ENCODE measurements around the gene ZFHX3.

Gene ZFHX3

DNA sequence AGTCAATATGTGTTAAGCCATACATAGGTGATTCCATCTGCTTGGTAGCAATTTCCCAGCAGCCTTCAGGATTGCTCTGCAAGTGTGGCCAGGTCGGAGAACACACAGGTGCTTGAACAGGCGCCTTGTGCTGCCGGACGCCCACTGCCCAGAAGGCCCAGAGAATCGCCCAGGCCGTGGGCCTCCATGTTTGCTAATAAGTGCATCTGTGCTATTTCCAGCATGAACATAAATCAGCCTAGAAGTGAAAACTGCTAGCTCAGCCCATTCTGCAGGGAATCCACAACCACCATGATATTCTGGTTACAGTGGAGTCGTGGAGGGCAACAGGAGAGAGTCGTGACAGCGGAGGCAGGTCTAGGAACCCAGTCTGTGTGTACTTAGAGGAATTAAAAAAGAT lies 78.1 kb downstream of the ZFHX3 start:
- DNase-seq, result no peak

DNA sequence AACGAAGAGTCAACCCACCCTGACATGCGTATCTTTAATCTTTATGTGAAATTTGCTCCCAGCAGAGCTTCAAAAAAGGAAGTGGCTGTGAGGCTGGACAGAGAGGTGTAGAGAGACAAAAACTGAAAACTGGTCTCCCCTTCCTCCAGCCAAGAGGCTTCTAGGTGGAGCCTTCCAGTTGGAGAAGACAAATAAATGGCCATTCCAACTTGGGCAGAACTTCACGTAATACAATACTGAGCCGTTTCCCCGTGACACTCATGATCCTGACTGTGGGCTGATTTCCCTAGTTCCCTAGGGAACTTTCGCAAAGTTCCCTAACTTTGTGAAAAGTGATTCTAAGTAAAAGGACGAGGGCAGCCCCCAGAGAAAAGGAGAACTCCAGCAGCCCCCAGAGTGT lies 78.8 kb downstream of the ZFHX3 start:
- no peak for DNase-seq

DNA sequence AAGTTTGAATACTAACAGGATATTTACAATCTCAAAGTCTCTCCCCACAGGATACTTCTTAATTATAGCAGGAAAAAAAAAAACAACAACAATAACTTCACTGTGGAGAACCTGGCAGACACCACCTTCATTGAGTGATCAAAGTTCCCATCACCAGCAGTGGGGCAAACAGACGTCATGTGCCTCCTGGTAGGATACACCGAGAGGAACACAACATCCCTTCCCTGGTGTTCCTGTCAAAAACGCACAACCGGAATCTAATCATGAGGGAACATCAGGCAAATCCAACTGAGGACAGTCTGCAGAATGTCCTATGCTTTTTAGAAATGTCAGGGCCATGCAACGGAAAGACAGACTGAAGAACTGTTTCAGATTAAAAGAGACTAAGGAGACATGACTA lies 80.0 kb downstream of the ZFHX3 start:
- no peak for DNase-seq

DNA sequence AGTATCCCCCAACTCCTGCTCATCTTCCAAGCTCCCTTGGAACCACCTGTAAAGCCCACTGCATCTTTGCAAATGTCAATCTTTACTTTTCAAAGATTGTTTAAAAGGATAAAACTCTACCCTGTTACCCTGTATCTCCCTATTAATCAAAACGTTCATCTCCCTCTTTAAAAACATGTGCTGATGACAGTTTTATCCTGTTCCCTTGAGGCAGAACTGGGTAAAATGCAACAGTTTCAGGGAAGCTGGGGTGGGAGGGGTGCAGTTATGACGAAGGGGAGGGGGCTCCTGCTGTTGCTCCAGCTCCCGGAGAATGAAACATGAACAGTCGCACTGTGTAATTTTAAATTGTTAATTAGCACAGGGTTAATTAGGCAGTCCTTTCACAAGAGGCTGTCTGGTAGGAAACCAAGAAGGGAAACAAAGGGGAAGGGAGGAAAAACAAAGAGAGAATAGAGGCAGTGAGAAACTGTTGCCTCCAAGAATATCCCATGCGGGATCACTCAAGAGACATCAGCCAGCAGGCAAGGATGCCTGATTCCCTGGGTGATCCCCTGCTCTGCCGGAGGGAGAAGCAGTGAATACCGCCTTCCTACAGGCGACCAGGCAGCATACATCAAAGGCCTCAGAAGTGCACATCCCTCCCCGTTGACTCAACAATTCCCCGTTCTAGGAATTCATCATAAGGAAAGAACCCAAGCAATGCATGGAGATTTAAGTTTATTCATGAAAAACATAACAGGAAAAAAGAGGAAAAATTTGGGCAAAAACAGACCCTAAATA lies 84.2 kb downstream of the ZFHX3 start:
- DNase-seq, result no peak

DNA sequence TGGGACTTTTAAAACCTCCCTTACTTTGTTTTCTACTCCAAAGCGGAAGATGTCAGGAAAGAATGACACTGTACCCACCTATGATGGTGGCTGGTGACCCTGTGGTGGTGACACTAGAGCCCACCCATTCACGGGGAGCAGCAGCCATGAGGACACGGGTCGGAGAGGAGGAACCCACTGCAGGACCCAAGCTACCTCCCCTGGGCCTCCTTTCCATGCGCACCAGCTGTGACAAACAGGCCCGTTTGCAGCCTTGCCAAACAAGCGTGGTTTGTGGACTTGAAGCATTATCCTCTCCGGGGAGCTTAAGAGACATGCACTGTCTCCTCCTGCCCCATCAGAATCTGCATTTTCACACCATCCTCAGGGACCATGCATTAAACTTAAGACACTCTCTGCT lies 85.6 kb downstream of the ZFHX3 start:
- DNase-seq, result no peak

- DNase-seq, result no peak
Measured at GRCh38 chr16:72961863-72962262, 86.1 kb downstream of the ZFHX3 start.

- no peak for DNase-seq
Measured at GRCh38 chr16:72961115-72961832, 86.7 kb downstream of the ZFHX3 start.

DNA sequence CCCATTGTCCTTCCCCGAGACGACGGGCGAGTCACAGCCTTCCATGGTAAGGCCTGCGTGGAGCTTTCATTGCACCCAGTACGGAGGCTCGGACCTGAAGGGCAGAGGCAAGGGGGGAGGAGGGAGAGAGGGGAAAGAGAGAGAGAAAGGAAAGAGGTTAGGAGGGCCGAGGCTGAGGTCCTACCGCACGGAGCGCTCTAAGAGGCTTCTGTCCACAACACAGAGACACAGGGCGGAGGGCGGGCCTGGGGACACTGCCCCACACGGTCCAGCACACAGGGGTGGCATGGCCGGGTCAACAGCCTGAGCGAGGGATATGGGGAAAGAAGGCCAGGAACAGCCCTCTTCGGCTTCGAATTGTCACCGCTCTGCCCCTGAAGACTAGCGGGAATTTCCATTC lies 87.8 kb downstream of the ZFHX3 start:
- no peak for DNase-seq

- no peak for DNase-seq
Measured at GRCh38 chr16:72959301-72959996, 88.5 kb downstream of the ZFHX3 start.

DNA sequence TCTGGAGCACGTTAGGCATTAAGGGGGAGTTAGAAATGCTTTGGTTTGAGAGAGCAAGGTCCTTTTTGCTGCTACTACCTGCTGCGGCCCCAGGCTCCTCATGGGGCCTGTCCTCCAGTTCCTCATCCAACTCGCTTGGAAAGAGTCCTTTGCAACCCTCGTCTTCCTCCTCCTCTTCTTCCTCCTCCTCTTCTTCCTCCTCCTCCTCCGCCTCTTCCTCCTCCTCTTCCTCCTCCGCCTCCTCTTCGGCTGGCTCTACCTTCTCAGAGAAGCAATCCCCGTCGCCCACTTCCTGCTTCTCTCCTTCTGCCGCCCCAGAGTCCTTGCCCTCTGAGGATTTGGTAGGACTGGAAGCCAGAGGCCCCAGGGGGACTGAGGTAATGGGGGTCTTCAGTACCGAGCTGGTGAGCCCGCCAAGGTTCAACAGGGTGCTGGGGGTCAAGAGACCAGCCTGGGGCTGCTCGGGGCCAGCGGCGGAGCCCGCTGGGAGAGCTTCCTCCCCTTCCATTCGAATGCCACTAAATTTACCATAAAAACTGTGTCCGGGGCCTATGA lies 89.3 kb downstream of the ZFHX3 start:
- DNase-seq, result no peak

- DNase-seq, result no peak
Measured at GRCh38 chr16:72957303-72958277, 90.3 kb downstream of the ZFHX3 start.

- no peak for DNase-seq
Measured at GRCh38 chr16:72956124-72957064, 91.5 kb downstream of the ZFHX3 start.

DNA sequence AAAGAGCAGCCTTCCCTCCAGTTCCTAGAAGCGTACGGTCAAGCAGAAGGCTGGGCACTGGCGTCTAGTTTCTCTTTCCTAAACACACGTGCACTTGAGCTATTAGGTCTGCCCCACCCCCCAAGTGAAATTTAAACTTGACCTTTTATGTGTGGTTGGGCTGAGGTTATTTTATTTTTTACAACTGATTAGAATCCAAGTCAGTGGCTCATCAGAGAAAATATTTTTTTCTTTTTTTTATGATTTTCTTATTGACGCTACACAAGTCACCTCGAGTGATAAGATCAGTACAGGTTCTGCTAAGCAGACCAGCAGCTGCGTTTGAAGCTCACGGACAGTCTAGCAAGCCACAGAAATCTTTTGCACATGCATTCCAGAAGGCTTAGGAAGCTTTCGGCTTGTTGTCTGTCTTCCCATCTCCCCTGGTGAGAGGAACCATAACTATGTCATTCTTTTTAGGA lies 95.1 kb downstream of the ZFHX3 start:
- DNase-seq, result no peak

DNA sequence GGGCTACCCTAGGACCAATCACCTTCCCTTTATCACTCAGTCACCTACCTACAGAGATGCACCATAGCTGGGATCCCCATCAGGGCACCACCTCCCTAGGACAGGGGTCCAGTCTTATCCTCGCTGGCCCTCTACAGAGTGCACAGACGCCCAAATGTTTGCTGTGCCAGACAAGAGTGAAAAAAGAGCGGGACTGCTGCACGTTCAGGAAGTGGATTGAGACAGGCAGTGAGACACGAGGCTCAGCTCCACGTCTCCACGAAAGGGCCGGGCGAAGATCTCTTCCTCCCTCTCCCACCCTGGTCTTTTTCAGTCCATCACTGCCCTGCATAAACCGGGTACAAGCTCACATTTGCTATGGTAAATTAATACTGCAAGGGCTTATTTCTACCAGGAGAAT lies 95.5 kb downstream of the ZFHX3 start:
- DNase-seq, result no peak

DNA sequence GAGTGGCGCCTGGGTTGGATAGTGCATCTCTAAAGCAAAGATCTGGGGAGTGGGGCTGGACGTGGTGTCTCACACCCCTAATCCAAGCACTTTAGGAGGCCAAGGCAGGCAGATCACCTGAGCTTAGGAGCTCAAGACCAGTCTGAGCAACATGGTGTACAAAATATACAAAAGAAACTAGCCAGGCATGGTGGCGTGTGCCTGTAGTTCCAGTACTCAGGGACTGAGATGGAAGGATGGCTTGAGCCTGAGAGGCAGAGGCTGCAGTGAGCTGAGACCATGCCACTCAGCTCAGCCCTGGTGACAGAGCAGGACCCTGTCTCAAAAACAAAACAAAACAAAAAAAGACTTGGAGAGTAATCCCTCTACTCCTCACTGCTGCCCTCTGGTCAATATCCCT lies 96.0 kb downstream of the ZFHX3 start:
- no peak for DNase-seq

GRCh38 chr16:72950669-72951068 lies 97.3 kb downstream of the ZFHX3 start:
- DNase-seq, result no peak

GRCh38 chr16:72948238-72948829 lies 99.6 kb downstream of the ZFHX3 start:
- DNase-seq, result no peak

- DNase-seq, result no peak
Measured at GRCh38 chr16:72947379-72948237, 100.3 kb downstream of the ZFHX3 start.

- DNase-seq, result no peak
Measured at GRCh38 chr16:72946474-72947194, 101.3 kb downstream of the ZFHX3 start.
